ENCODE results near the gene COMTD1. TPM values are rescaled to one million over a fixed set of nuclear protein-coding genes. Genes with fewer than 3 reads are reported as not detected.

COMTD1 gene
- total and polyA plus RNA-seq, 4 donors, result 4.6 to 64.1 (median 29.4) TPM

DNA sequence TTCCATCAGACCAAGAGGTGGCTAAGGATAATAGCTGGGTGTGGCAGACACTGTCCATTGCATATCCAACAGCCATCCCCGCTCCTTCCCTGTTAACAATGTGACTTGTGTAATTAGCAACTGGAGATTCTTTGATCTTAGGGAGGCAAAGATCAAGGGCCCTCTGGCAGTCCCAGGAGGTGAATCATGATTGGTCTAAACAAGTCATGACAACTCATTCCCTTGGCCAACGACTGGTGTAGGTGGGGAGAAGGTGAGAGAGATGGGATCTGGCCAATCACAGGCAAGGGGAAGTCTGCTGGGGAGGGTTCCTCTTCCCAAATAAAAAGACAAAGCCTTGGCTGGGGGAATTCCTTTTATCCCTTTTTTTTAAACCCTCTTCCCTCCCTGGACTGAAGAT is 46.2 kb upstream of the COMTD1 start:
- WGBS, 2 donors, result 70 to 85% methylated on average over 2 of the region's 2 CpGs
- H3K4me1 ChIP-seq (ENCODE audit: control insufficient read depth in 5 of 5, insufficient read depth in 5 of 5, low read length in 5 of 5), result peaks cover 4 to 14% (median 8%) of the 10 kb centered on the region in 5 donors
- H3K4me3 ChIP-seq, result no peak overlapping the region

DNA sequence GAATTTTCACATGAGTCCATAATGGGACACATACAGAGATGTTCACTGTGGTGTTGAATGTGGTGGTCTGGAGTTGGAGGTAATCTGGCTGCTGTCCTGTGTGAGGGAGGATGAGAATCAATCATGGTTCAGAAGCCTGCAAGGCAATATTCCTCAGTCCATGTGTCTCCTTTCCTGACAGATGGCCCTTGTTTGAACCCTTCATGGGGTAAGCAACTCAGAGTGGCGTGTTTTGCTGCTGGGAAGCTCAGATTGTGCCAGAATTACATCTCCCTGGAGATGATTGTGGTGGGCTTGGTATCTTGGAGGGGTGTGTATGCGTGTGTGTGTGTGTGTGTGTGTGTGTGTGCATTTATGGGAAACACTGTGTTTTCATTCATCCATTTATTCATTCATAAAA is 44.5 kb upstream of the COMTD1 start:
- no peak overlapping the region for H3K27ac ChIP-seq (ENCODE audit: low read depth in 1 of 2, low read length in 1 of 2)
- DNase-seq (no peak), ATAC-seq (ENCODE audit: insufficient read depth, low FRiP score) (no peak)
- H3K4me3 ChIP-seq, result no peak overlapping the region
- H3K4me1 ChIP-seq (ENCODE audit: control insufficient read depth in 5 of 5, insufficient read depth in 5 of 5, low read length in 5 of 5), result peaks cover 4 to 18% (median 9%) of the 10 kb centered on the region in 5 donors
- H3K27me3 ChIP-seq (ENCODE audit: control insufficient read depth in 3 of 3, insufficient read depth in 3 of 3, low read length in 2 of 3), result no peaks in the 10 kb centered on the region
- H3K36me3 ChIP-seq (ENCODE audit: control insufficient read depth in 4 of 4, insufficient read depth in 4 of 4, low read length in 4 of 4), result no peaks in the 10 kb centered on the region
- TF ChIP-seq, protein P1, sequence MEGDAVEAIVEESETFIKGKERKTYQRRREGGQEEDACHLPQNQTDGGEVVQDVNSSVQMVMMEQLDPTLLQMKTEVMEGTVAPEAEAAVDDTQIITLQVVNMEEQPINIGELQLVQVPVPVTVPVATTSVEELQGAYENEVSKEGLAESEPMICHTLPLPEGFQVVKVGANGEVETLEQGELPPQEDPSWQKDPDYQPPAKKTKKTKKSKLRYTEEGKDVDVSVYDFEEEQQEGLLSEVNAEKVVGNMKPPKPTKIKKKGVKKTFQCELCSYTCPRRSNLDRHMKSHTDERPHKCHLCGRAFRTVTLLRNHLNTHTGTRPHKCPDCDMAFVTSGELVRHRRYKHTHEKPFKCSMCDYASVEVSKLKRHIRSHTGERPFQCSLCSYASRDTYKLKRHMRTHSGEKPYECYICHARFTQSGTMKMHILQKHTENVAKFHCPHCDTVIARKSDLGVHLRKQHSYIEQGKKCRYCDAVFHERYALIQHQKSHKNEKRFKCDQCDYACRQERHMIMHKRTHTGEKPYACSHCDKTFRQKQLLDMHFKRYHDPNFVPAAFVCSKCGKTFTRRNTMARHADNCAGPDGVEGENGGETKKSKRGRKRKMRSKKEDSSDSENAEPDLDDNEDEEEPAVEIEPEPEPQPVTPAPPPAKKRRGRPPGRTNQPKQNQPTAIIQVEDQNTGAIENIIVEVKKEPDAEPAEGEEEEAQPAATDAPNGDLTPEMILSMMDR (IDR thresholded peaks at IDR 0.05; ENCODE audit: control extremely low read depth, extremely low read depth), result no peak
- H3K9ac ChIP-seq (ENCODE audit: insufficient read depth in 1 of 2, low read length in 2 of 2), result no peak overlapping the region
- WGBS, 2 donors, result 77 to 83% methylated on average over 2 of the region's 2 CpGs
- no peaks in the 10 kb centered on the region for H3K9me3 ChIP-seq (ENCODE audit: control insufficient read depth in 4 of 4, insufficient read depth in 3 of 4, low read length in 3 of 4)

More for the DNA sequence above, 46.2 kb upstream of the COMTD1 start:
- H3K9me3 ChIP-seq (ENCODE audit: control insufficient read depth in 4 of 4, insufficient read depth in 3 of 4, low read length in 3 of 4), result no peaks in the 10 kb centered on the region
- H3K9ac ChIP-seq (ENCODE audit: insufficient read depth in 1 of 2, low read length in 2 of 2), result no peak overlapping the region
- TF ChIP-seq, protein P1 (IDR thresholded peaks at IDR 0.05; ENCODE audit: control extremely low read depth, extremely low read depth), result no peak
- DNase-seq, result no peak
- no peak for ATAC-seq (ENCODE audit: insufficient read depth, low FRiP score)
- no peak overlapping the region for H3K27ac ChIP-seq (ENCODE audit: low read depth in 1 of 2, low read length in 1 of 2)
- H3K36me3 ChIP-seq (ENCODE audit: control insufficient read depth in 4 of 4, insufficient read depth in 4 of 4, low read length in 4 of 4), result no peaks in the 10 kb centered on the region
- H3K27me3 ChIP-seq (ENCODE audit: control insufficient read depth in 3 of 3, insufficient read depth in 3 of 3, low read length in 2 of 3), result no peaks in the 10 kb centered on the region

DNA sequence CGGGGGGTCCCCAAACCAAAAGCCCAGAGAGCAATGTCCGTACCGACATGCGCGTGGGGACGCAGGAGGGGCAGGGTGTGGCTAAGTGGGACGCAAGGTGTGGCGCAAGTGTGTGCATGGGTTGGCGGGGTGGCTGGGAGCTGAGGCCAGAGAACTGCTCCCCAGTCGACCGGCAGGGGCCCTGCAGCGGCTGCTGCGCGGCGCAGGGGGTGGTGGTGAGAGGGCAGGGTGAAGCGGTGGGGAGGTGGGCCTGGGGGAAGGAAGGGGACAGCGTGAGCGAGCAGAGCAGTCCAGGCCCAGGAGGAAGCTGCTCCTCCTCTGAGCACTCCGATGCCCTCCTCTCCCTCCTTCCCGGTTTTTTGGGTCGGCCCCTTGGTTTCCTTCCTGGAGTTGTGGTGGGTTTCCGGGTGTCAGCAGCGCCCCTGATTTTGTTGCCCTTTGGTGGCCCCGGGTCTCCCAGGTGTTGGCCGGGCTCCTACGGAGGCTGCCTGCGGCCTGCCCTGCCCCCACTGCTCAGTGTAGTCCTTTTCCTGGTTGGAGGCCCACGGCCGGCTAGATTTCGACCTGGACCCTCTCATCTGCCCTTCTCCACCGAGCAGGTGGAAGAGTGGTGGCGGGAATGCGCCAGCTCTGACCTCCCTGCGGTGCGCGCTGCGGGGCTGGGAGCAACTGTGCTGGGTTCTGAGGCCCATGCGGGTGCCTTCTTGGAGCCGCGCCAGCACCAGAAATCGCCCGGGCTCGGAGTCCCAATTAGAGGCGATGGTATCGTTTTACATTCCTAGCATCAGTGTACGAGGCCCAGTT is 40.5 kb upstream of the COMTD1 start:
- H3K36me3 ChIP-seq (ENCODE audit: control insufficient read depth in 4 of 4, insufficient read depth in 4 of 4, low read length in 4 of 4), result no peaks in the 10 kb centered on the region
- WGBS, 2 donors, result 52 to 60% methylated on average over 44 to 46 of the region's 46 CpGs
- peak in 1 of 3 donors; percentile 37 for DNase-seq
- TF ChIP-seq, protein P1 (IDR thresholded peaks at IDR 0.05; ENCODE audit: control extremely low read depth, extremely low read depth), result no peak
- H3K4me1 ChIP-seq (ENCODE audit: control insufficient read depth in 5 of 5, insufficient read depth in 5 of 5, low read length in 5 of 5), result peaks cover 0 to 11% (median 0%) of the 10 kb centered on the region in 5 donors
- no peak overlapping the region for H3K4me3 ChIP-seq
- H3K9me3 ChIP-seq (ENCODE audit: control insufficient read depth in 4 of 4, insufficient read depth in 3 of 4, low read length in 3 of 4), result peaks cover 0 to 2% (median 0%) of the 10 kb centered on the region in 4 donors
- peak; percentile 50 for ATAC-seq (ENCODE audit: insufficient read depth, low FRiP score)
- H3K9ac ChIP-seq (ENCODE audit: insufficient read depth in 1 of 2, low read length in 2 of 2), result no peak overlapping the region
- H3K27me3 ChIP-seq (ENCODE audit: control insufficient read depth in 3 of 3, insufficient read depth in 3 of 3, low read length in 2 of 3), result no peaks in the 10 kb centered on the region
- H3K27ac ChIP-seq (ENCODE audit: low read depth in 1 of 2, low read length in 1 of 2), result peak overlapping the region in 1 of 2 donors; percentile 43
